GM23338 (cell line): Measurements from ENCODE around the gene SPANXC.

Experiments used
- EZH2 ChIP-seq: fragments of 200-600 bp; sonication (generic); IDR thresholded peaks from one replicate; pipeline ENCODE4 v1.8.0; 2017; ENCODE audit warnings: antibody characterized with exemption, mild to moderate bottlenecking, low read depth; ENCODE audit not compliant: unreplicated experiment
- TF ChIP-seq, protein P1 (sequence below), 2 experiments: fragments of 200-600 bp in 1 of 2; sonication (generic) in 1 of 2; conservative IDR thresholded peaks; 2 replicates each; pipeline versions ENCODE4 v1.5.1 to v1.6.1; 2016 to 2017; ENCODE audit warnings: antibody characterized with exemption in 2 of 2, low read depth in 2 of 2, mild to moderate bottlenecking in 2 of 2, moderate library complexity in 1 of 2

GRCh38 chrX:141214196-141214595 lies 28.1 kb downstream of the SPANXC start:
- TF ChIP-seq, protein P1, sequence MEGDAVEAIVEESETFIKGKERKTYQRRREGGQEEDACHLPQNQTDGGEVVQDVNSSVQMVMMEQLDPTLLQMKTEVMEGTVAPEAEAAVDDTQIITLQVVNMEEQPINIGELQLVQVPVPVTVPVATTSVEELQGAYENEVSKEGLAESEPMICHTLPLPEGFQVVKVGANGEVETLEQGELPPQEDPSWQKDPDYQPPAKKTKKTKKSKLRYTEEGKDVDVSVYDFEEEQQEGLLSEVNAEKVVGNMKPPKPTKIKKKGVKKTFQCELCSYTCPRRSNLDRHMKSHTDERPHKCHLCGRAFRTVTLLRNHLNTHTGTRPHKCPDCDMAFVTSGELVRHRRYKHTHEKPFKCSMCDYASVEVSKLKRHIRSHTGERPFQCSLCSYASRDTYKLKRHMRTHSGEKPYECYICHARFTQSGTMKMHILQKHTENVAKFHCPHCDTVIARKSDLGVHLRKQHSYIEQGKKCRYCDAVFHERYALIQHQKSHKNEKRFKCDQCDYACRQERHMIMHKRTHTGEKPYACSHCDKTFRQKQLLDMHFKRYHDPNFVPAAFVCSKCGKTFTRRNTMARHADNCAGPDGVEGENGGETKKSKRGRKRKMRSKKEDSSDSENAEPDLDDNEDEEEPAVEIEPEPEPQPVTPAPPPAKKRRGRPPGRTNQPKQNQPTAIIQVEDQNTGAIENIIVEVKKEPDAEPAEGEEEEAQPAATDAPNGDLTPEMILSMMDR (conservative IDR thresholded peaks at IDR 0.05; ENCODE audit: low read depth in 2 of 2): no peak
- TF ChIP-seq EZH2: no peak
